MM.1S (cell line): Measurements from ENCODE around the gene DENND2D.

ENCODE experiments used
- DNase-seq: peaks from one replicate; pipeline ENCODE4 v3.0.0-alpha.2; 2015
- H2AFZ ChIP-seq: fragments of 300-600 bp; sonication (generic); 2 replicates; pipeline ENCODE4 v1.6.0; 2016; ENCODE audit warnings: antibody characterized with exemption, low read length
- H3F3A ChIP-seq: fragments of 300-600 bp; sonication (generic); 2 replicates; pipeline ENCODE4 v1.6.1; 2016; ENCODE audit warnings: mild to moderate bottlenecking, antibody characterized with exemption, low read length, moderate library complexity, mixed read lengths; ENCODE audit not compliant: insufficient read depth
- H3K27ac ChIP-seq: fragments of 300-600 bp; sonication (generic); 2 replicates; pipeline ENCODE4 v1.5.1; 2016; ENCODE audit warnings: mild to moderate bottlenecking, low read length
- H3K27me3 ChIP-seq: fragments of 300-600 bp; sonication (generic); replicated peaks from 2 replicates; pipeline ENCODE4 v1.6.0; 2016; ENCODE audit warnings: low read length; ENCODE audit not compliant: insufficient read depth
- H3K36me3 ChIP-seq: fragments of 300-600 bp; sonication (generic); replicated peaks from 2 replicates; pipeline ENCODE4 v1.6.1; 2016; ENCODE audit warnings: mild to moderate bottlenecking, low read length, mixed read lengths; ENCODE audit not compliant: insufficient read depth
- H3K4me1 ChIP-seq: fragments of 300-600 bp; sonication (generic); 2 replicates; pipeline ENCODE4 v1.6.1; 2016; ENCODE audit warnings: low read length, mixed read lengths
- H3K4me2 ChIP-seq: fragments of 300-600 bp; sonication (generic); 2 replicates; pipeline ENCODE4 v1.6.0; 2016; ENCODE audit warnings: low read depth, low read length
- H3K4me3 ChIP-seq: fragments of 300-600 bp; sonication (generic); 2 replicates; pipeline ENCODE4 v1.5.1; 2016; ENCODE audit warnings: low read length, mixed read lengths
- H3K79me2 ChIP-seq: fragments of 300-600 bp; sonication (generic); 2 replicates; pipeline ENCODE4 v1.6.1; 2016; ENCODE audit warnings: mixed run types, low read length, mixed read lengths
- H3K9ac ChIP-seq: fragments of 300-600 bp; sonication (generic); 2 replicates; pipeline ENCODE4 v1.6.1; 2016; ENCODE audit warnings: low read length, mixed read lengths
- H3K9me2 ChIP-seq: fragments of 300-600 bp; sonication (generic); replicated peaks from 2 replicates; pipeline ENCODE4 v1.6.1; 2016; ENCODE audit warnings: mild to moderate bottlenecking, low read length, mixed read lengths; ENCODE audit not compliant: insufficient read depth
- H3K9me3 ChIP-seq: fragments of 300-600 bp; sonication (generic); replicated peaks from 2 replicates; pipeline ENCODE4 v1.6.1; 2016; ENCODE audit warnings: mild to moderate bottlenecking, low read length, mixed read lengths; ENCODE audit not compliant: insufficient read depth
- H4K20me1 ChIP-seq: fragments of 300-600 bp; sonication (generic); 2 replicates; pipeline ENCODE4 v1.6.1; 2016; ENCODE audit warnings: mild to moderate bottlenecking, low read length, moderate library complexity, mixed read lengths; ENCODE audit not compliant: insufficient read depth
- EZH2 ChIP-seq: fragments of 300-600 bp; sonication (generic); optimal IDR thresholded peaks from 2 replicates; pipeline ENCODE3; 2017; ENCODE audit warnings: low read depth, mild to moderate bottlenecking, antibody characterized with exemption, low read length, mixed read lengths
- EZH2phosphoT487 ChIP-seq: fragments of 300-600 bp; sonication (generic); IDR thresholded peaks from 2 replicates; pipeline ENCODE4 v1.6.1; 2018; ENCODE audit warnings: antibody characterized with exemption, low read length
- TF ChIP-seq, protein P1 (sequence below): fragments of 300-600 bp; sonication (generic); IDR thresholded peaks from 2 replicates; pipeline ENCODE4 v1.5.1; 2016; ENCODE audit warnings: antibody characterized with exemption, low read length, mixed read lengths

The DENND2D gene

DNA sequence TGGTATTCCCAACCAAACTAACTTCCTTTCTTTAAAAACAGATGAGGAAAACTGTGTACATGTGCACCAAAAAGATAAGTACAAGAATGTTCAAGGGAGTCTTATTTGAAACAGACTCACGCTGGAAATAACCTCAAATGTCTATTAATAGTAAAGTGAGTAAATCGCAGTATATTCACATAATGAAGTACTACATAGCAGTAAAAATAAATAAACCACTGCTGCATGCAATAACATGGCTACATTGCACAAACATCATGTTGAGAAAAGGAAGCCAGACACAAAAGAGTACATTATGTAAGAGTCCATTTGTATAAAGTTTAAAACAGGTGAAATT lies 5.2 kb upstream of the DENND2D start:
- no peaks in the 10 kb centered on the region for H3K79me2 ChIP-seq
- H3K9me2 ChIP-seq: no peaks in the 10 kb centered on the region
- H2AFZ ChIP-seq: no peak overlapping the region
- no peaks in the 10 kb centered on the region for H3K27me3 ChIP-seq
- peaks cover 25% of the 10 kb centered on the region for H3K4me1 ChIP-seq
- no peak overlapping the region for H3K27ac ChIP-seq
- TF ChIP-seq, protein P1, sequence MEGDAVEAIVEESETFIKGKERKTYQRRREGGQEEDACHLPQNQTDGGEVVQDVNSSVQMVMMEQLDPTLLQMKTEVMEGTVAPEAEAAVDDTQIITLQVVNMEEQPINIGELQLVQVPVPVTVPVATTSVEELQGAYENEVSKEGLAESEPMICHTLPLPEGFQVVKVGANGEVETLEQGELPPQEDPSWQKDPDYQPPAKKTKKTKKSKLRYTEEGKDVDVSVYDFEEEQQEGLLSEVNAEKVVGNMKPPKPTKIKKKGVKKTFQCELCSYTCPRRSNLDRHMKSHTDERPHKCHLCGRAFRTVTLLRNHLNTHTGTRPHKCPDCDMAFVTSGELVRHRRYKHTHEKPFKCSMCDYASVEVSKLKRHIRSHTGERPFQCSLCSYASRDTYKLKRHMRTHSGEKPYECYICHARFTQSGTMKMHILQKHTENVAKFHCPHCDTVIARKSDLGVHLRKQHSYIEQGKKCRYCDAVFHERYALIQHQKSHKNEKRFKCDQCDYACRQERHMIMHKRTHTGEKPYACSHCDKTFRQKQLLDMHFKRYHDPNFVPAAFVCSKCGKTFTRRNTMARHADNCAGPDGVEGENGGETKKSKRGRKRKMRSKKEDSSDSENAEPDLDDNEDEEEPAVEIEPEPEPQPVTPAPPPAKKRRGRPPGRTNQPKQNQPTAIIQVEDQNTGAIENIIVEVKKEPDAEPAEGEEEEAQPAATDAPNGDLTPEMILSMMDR: no peak
- TF ChIP-seq EZH2 (no peak), EZH2phosphoT487 (no peak)
- no peak overlapping the region for H3K4me2 ChIP-seq
- H3K9me3 ChIP-seq: no peaks in the 10 kb centered on the region
- no peak overlapping the region for H3K4me3 ChIP-seq
- no peak overlapping the region for H3K9ac ChIP-seq
- H3K36me3 ChIP-seq: no peaks in the 10 kb centered on the region
- no peak for DNase-seq
- H4K20me1 ChIP-seq: no peaks in the 10 kb centered on the region
- no peaks in the 10 kb centered on the region for H3F3A ChIP-seq

DNA sequence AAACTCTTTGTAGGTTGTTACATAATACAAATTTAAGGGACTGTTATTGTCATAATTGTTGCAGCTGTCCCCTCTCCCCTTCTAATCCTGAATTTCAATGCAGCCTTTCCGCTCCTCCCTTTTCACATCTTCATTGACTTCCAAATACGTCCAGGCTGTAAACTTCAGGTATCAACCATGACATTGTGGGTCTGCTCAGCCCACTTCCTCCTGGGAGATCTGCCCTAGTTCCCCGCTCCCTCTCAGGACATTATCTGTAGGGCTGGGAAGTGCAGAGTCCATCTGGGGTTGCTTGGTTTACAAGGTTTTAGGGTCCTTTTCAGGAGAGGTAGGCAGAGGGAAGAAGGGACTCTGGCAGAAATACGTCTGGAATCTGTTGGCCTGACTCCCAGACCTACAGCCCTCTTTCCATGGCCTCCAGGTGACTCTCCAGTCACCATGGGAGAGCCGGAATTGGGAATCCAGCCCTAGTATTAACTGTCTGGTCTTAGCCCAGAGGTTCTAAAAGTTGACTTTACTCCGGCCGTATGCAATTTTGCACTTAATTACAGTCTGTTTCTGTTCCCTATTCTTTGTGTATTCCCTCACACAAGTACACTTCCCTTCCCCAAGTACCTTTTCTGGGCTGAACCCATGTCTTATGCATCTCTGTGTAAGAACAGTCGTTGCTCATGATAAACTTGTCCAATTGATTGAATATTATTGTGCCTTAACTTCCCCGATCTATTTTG lies 4.7 kb upstream of the DENND2D start:
- Histone ChIP-seq H3K36me3 (no peaks in the 10 kb centered on the region), H3K4me2 (peak overlapping the region; percentile 74; the same call in 1 of the 2 replicates), H3K9me3 (no peaks in the 10 kb centered on the region), H3K79me2 (no peaks in the 10 kb centered on the region), H2AFZ (no peak overlapping the region), H3K9ac (no peak overlapping the region), H3K4me1 (peaks cover 25% of the 10 kb centered on the region), H3K27ac (no peak overlapping the region), H3F3A (no peaks in the 10 kb centered on the region), H3K4me3 (no peak overlapping the region), H4K20me1 (no peaks in the 10 kb centered on the region), H3K27me3 (no peaks in the 10 kb centered on the region), H3K9me2 (no peaks in the 10 kb centered on the region)
- no peak for TF ChIP-seq EZH2
- TF ChIP-seq, protein P1: no peak
- no peak for TF ChIP-seq EZH2phosphoT487
- DNase-seq: no peak

DNA sequence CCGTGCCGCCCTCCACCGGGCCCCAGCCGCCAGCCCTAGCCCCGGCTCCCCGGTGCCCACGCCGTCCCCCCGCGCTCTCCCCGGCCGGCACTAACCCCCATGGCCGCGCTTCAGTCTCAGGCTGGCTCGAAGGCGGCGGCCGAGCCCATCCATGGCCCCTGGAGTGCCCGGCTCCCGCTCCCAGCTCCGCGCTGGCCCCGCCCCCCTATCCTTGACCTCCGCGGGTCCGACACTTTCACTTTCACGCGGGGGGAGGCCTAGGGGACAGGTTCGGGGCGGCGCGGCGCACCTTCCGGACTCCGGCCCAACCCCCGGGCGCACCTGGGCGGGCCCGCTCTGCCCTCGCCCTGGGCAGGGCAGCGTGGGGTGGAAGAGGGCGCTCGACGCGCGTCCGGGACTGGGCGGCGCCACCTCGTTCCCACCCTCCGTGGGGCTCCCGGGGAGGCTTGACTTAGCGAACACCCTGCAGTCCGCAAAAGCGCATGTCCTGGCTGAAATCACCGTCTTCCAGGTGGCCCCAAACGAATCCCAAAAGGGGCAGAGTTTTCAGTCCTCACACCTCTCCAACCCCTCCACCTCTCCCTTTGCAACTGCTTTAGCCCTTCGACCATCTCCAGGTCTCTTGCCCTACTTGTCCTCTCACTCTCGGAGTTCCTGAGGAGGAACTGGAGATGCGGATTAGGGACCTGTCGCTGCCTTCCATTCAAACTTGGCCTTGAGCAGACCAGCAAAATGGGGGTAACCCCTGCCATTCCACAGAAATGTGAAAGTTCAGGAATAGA lies 3.9 kb upstream of the DENND2D start:
- Histone ChIP-seq H3K4me2 (peak overlapping the region; percentile 74; the same call in 1 of the 2 replicates), H3K4me1 (peaks cover 25% of the 10 kb centered on the region)

More for the DNA sequence above, 3.9 kb upstream of the DENND2D start:
- Histone ChIP-seq H3F3A (no peaks in the 10 kb centered on the region), H3K27ac (peak overlapping the region; percentile 60; the same call in 1 of the 2 replicates), H2AFZ (peak overlapping the region; percentile 51), H3K27me3 (no peaks in the 10 kb centered on the region), H3K9ac (peak overlapping the region; percentile 75), H3K36me3 (no peaks in the 10 kb centered on the region), H3K79me2 (no peaks in the 10 kb centered on the region), H3K9me2 (no peaks in the 10 kb centered on the region), H4K20me1 (no peaks in the 10 kb centered on the region), H3K9me3 (no peaks in the 10 kb centered on the region), H3K4me3 (peak overlapping the region; percentile 62)
- peak; percentile 62 for DNase-seq
- TF ChIP-seq, protein P1: no peak
- TF ChIP-seq EZH2 (no peak), EZH2phosphoT487 (no peak)
